ENCODE data around the gene ATXN2. TPM values are rescaled to one million over a fixed set of nuclear protein-coding genes. Genes with fewer than 3 reads are reported as not detected.
"Not testable (repeated sequence)": the region's sequence is repeated elsewhere in the genome, so short reads cannot be mapped to it uniquely, and the experiment has no call there.

ATXN2 gene
- total RNA-seq, 2 donors from 2014 or later = 51.6 to 63.3 TPM

GRCh38 chr12:111585690-111586089 is 13.4 kb downstream of the ATXN2 start:
- no peaks in the 10 kb centered on the region for H3K36me3 Mint-ChIP-seq
- H3K9me3 Mint-ChIP-seq = no peaks in the 10 kb centered on the region
- H3K27ac Mint-ChIP-seq = no peak overlapping the region
- DNase-seq (ENCODE audit: low spot score in 2 of 2) (no peak), ATAC-seq (no peak)

GRCh38 chr12:111584959-111585358 is 14.2 kb downstream of the ATXN2 start:
- H3K9me3 Mint-ChIP-seq = no peaks in the 10 kb centered on the region
- DNase-seq (ENCODE audit: low spot score in 2 of 2) = no peak
- no peak for ATAC-seq
- peak overlapping the region in 1 of 2 donors; percentile 44 for H3K27ac Mint-ChIP-seq
- no peaks in the 10 kb centered on the region for H3K36me3 Mint-ChIP-seq

- not testable (repeated sequence) for H3K27ac Mint-ChIP-seq; DNase-seq (ENCODE audit: low spot score in 2 of 2); H3K9me3 Mint-ChIP-seq; H3K36me3 Mint-ChIP-seq; ATAC-seq
These were observed 15.6 kb downstream of the ATXN2 start for GRCh38 chr12:111583506-111583905.

- H3K27ac Mint-ChIP-seq = peak overlapping the region in 1 of 2 donors; percentile 54
- no peaks in the 10 kb centered on the region for H3K36me3 Mint-ChIP-seq
- ATAC-seq (no peak), DNase-seq (ENCODE audit: low spot score in 2 of 2) (no peak)
- H3K9me3 Mint-ChIP-seq = no peaks in the 10 kb centered on the region
These were observed 16.9 kb downstream of the ATXN2 start for GRCh38 chr12:111582133-111582747.

GRCh38 chr12:111581434-111582132 is 17.5 kb downstream of the ATXN2 start:
- H3K36me3 Mint-ChIP-seq = no peaks in the 10 kb centered on the region
- DNase-seq (ENCODE audit: low spot score in 2 of 2) = no peak
- no peaks in the 10 kb centered on the region for H3K9me3 Mint-ChIP-seq
- no peak for ATAC-seq
- H3K27ac Mint-ChIP-seq = peak overlapping the region in 1 of 2 donors; percentile 54

- Mint-ChIP-seq H3K27ac (no peak overlapping the region), H3K9me3 (no peaks in the 10 kb centered on the region), H3K36me3 (no peaks in the 10 kb centered on the region)
- DNase-seq (ENCODE audit: low spot score in 2 of 2) (no peak), ATAC-seq (no peak)
These were observed 18.4 kb downstream of the ATXN2 start for GRCh38 chr12:111580737-111581136.

GRCh38 chr12:111580119-111580425 is 19.0 kb downstream of the ATXN2 start:
- Mint-ChIP-seq H3K36me3 (no peaks in the 10 kb centered on the region), H3K27ac (no peak overlapping the region), H3K9me3 (no peaks in the 10 kb centered on the region)
- no peak for DNase-seq (ENCODE audit: low spot score in 2 of 2)
- no peak for ATAC-seq

- ATAC-seq (no peak), DNase-seq (ENCODE audit: low spot score in 2 of 2) (no peak)
- Mint-ChIP-seq H3K36me3 (no peaks in the 10 kb centered on the region), H3K27ac (no peak overlapping the region), H3K9me3 (no peaks in the 10 kb centered on the region)
These were observed 20.2 kb downstream of the ATXN2 start for GRCh38 chr12:111578971-111579340.

GRCh38 chr12:111578276-111578970 is 20.7 kb downstream of the ATXN2 start:
- Mint-ChIP-seq H3K27ac (no peak overlapping the region), H3K9me3 (no peaks in the 10 kb centered on the region)
- ATAC-seq = peak in 1 of 2 donors; percentile 73

GRCh38 chr12:111574797-111575443 is 24.2 kb downstream of the ATXN2 start:
- ATAC-seq = no peak
- Mint-ChIP-seq H3K27ac (no peak overlapping the region), H3K9me3 (no peaks in the 10 kb centered on the region), H3K36me3 (no peaks in the 10 kb centered on the region)
- DNase-seq (ENCODE audit: low spot score in 2 of 2) = no peak

More at GRCh38 chr12:111578276-111578970, 20.7 kb downstream of the ATXN2 start:
- no peak for DNase-seq (ENCODE audit: low spot score in 2 of 2)
- no peaks in the 10 kb centered on the region for H3K36me3 Mint-ChIP-seq

GRCh38 chr12:111573476-111573875 is 25.6 kb downstream of the ATXN2 start:
- Mint-ChIP-seq H3K36me3 (no peaks in the 10 kb centered on the region), H3K27ac (no peak overlapping the region), H3K9me3 (no peaks in the 10 kb centered on the region)
- no peak for ATAC-seq
- no peak for DNase-seq (ENCODE audit: low spot score in 2 of 2)

GRCh38 chr12:111570084-111570961 is 28.8 kb downstream of the ATXN2 start:
- ATAC-seq = no peak
- no peak for DNase-seq (ENCODE audit: low spot score in 2 of 2)
- H3K27ac Mint-ChIP-seq = peak overlapping the region in 1 of 2 donors; percentile 12
- no peaks in the 10 kb centered on the region for H3K36me3 Mint-ChIP-seq
- no peaks in the 10 kb centered on the region for H3K9me3 Mint-ChIP-seq

GRCh38 chr12:111569363-111570083 is 29.6 kb downstream of the ATXN2 start:
- no peak overlapping the region for H3K27ac Mint-ChIP-seq

GRCh38 chr12:111560844-111561243 is 38.3 kb downstream of the ATXN2 start:
- not testable (repeated sequence) for ATAC-seq; H3K9me3 Mint-ChIP-seq; DNase-seq (ENCODE audit: low spot score in 2 of 2); H3K36me3 Mint-ChIP-seq; H3K27ac Mint-ChIP-seq

More at GRCh38 chr12:111569363-111570083, 29.6 kb downstream of the ATXN2 start:
- DNase-seq (ENCODE audit: low spot score in 2 of 2) (no peak), ATAC-seq (no peak)
- no peaks in the 10 kb centered on the region for H3K36me3 Mint-ChIP-seq
- H3K9me3 Mint-ChIP-seq = no peaks in the 10 kb centered on the region

- no peak for ATAC-seq
- DNase-seq (ENCODE audit: low spot score in 2 of 2) = no peak
- Mint-ChIP-seq H3K27ac (no peak overlapping the region), H3K9me3 (peaks cover 0 to 10% of the 10 kb centered on the region in 2 donors), H3K36me3 (peaks cover 0 to 25% of the 10 kb centered on the region in 2 donors)
These were observed 41.1 kb downstream of the ATXN2 start for GRCh38 chr12:111558107-111558376.
